GM21576 (cell line): ENCODE measurements around the gene C9.
"Not testable (repeated sequence)": the region's sequence is repeated elsewhere in the genome, so short reads cannot be mapped to it uniquely, and the experiment has no call there.

Experiments used
- ATAC-seq: cut with Tn5 transposase; IDR thresholded peaks from one replicate; pipeline ENCODE4 v1.9.1; 2021; ENCODE audit warnings: mild to moderate bottlenecking, moderate library complexity; ENCODE audit not compliant: unreplicated experiment

C9 gene

GRCh38 chr5:39266442-39266841 lies 97.9 kb downstream of the C9 start:
- ATAC-seq = no peak

GRCh38 chr5:39264528-39264927 lies 99.8 kb downstream of the C9 start:
- ATAC-seq = peak; percentile 98

DNA sequence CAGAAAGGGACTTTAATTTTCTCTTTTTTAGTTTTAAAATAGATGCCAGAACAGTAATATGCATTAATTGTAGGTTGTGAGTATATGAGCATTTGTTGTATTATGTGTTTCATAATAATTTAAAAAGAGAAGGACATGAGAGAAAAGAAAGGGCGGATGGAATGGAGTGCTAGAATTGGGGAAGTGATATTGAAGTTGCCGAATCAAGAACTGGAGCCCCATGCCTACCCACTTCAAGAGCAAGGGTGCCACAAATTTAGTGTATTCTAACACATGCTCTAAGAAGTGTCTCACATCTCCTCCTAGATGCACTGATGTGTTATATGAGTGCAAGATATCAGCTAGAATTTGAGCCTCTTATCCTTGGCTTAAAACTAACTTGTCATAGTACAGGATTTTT lies 101.3 kb downstream of the C9 start:
- no peak for ATAC-seq

DNA sequence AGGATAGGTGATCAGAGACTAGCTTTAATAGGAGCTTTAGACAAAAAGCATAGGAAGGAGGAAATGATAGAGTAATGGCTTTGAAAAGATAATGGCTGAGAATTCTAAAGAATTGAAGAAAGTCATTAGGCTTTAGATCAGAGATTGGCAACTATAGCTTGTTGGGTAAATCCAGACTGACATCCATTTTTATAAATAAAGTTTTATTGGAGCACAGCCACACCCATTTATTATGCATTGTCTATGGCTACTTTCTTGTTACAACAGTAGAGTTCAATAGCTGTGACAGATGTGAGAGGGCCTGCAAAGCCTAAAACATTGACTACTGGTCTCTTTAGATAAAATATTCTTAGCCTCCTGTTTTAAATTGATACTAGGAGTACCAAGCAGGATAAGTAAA lies 104.2 kb downstream of the C9 start:
- ATAC-seq = no peak

DNA sequence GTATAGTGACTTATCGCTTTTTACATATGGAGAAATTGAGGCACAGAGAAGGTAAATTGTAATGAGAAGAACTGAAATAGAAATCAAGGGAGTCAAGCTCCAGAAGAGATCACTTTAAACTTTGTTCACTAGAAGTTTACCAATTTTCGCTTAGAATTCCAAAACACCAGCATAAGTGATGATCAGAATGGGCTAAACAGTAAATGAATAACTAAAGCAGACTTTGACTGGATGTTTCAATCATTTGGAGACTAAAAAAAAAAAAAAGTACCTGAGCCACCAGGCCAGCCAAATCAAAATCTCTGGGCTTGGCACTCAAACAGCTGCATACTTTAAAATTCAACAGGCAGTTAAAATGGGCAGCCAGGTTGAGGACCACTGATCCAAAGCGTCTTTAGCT lies 106.7 kb downstream of the C9 start:
- no peak for ATAC-seq

DNA sequence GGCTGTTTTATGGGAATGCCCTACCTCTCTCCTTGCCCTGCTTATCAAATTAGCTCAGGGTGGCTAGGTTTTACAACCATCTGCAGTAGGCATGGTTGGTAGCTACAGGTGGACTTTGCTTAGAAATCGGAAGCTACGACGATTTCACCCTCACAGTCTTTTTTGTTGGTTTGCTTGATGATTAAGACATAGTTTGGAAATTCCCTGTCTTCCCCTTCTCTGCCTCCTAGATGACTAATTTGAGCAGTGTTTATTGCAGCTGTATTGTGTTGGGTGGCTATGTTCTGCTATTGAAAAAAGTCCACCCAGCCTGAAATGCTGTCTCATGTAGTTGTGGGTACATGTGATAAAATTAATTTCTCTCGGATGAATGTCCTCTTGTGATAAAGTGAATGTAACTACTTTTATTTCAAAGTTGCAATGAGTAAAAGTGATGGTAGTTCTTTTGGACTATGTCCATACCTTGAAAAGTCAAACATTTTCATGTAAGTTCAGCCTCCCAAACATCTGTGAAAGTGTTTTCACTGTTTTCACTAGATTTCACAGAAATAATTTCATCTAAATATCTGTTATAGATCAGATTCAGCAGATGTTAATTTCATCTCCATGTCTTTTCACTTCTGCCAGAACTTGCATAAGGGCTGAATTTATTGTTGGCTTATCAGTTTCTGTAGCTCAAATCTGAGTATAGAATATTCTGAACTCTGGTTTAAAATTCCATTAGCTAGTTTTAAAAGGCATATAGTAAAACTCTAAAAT lies 107.6 kb downstream of the C9 start:
- peak; percentile 49 for ATAC-seq

DNA sequence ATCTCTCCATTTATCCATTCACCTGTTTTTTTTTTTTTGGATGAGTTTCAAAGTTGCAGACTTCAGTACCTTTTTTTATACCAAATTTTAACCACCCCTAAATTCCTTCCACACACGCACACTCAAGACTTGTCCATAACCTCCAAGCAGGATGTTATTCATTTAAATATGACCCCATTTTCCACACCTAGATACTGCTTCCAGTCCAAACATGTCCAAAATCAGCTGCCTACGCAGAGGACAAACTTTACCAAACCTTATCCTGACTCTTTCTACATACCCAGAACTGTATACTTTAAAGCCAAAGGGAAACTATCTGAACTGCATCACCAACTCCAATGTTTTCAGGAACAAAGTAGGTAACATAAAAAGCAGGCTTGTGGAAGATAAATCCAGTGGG lies 108.9 kb downstream of the C9 start:
- no peak for ATAC-seq

- ATAC-seq = no peak
Observed at GRCh38 chr5:39254671-39255070, 109.6 kb downstream of the C9 start.

DNA sequence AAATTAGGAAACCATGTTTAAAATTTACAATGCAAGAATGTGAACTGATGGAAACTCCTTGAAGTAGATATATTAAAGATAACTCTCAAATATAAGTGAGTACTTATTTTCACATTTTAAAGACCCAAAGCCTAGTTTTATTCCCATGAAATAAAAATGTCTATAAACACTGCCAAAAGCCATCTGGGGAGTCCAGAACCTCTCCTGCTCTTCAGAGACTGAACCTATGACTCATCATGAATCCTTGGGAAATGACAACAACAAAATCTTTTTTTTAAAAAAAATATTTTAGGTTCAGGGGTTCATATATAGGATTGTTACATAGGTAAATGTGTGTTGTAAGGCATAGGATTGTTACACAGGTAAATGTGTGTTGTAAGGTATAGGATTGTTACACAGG lies 111.1 kb downstream of the C9 start:
- no peak for ATAC-seq

DNA sequence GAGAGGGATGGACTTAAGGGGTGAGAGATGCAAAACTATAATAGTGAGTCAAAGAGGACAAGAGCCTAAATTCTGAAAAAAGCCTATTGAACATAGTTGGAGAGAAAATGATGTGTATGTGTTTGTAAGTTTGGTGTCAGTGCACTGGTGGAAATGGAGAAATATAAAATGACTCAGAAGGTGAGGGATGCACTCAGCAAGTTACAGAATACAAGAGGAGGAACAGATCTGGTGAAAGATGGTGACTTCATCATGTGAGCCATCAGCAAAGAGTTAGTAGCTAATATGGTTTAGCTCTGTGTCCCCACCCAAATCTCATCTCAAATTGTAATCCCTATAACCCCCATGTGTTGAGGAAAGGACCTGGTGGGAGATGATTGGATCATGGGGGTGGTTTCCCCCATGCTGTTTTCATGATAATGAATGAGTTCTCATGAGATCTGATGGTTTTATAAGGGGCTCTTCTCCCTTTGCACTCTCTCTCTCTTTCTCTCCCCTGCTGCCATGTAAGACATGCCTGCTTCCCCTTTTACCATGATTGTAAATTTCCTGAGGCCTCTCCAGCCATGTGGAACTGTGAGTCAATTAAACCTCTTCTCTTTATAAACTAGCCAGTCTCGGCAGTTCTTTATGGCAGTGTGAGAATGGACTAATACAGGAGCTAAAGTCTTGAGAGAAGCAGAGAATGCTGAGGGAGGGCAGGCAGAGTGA lies 114.6 kb downstream of the C9 start:
- ATAC-seq = no peak

DNA sequence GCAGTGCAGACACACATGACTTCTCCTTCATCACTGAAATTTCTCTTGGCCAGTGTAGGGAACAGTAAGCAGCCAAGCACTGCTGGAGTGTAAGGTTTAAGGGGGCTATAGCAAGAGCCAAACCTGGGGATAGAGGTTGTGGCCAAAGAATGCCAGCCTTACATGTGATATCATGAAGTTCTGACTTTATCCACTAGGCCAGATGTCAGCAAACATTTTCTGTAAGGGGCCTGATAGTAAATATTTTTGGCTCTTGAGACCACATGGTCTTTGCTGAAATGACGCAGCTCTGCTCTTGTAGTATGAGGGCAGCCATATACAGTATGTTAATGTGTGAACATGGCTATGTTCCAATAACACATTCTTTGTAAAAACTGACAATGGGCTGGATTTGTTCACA lies 115.2 kb downstream of the C9 start:
- ATAC-seq = no peak

- no peak for ATAC-seq
Observed at GRCh38 chr5:39240750-39241149, 123.5 kb downstream of the C9 start.

DNA sequence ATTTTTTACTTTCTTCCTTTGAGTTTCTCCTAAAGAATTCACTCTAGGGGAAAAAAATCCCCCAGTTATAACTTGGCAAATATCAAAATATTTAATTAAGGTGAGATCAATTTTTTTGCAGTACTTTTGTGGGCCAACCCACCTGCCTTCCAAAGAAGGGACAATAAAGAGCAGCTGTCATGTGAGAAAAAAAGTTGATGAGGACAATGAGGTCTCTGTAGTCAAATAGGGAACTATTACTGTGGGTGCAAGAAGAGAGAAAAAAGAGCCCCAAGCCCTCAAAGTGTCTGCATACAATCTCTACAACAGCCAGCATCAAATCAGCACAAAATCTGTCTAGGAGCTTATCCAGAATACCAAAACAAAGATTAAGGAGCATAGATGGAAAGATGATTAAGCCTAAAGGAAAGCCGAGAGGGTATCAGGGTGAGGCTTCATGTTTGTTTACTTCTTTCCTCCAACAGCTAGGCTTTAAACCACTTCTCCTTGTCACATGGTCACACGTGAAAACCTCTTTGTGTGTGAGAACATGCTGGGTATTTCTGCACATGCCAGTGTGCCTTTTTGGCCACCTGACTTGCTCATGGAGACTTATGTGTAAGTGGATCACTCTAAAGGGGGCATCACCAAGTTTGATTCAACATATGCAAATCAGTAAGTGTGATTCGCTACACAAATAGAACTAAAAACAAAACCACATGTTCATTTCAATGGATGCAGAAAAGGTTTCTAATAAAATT lies 125.8 kb downstream of the C9 start:
- no peak for ATAC-seq

DNA sequence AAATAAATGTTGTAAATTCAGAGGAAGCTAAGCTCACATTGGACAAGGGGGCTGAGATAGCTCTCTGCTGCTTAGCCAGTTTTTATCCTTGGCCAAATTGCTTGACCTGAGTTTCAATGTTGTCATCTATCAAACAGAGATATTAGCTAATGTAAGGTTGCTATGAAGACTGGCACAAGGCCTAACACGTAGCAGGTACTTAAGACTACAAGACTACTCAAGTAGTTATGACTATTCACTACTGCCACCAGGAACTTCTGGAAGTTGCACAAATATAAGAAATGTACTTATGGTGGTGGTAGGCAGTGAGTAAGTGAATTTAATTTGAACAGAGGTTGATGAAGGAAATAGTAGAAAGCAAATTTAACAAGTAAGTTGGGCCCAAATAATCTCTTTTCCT lies 127.6 kb downstream of the C9 start:
- no peak for ATAC-seq

DNA sequence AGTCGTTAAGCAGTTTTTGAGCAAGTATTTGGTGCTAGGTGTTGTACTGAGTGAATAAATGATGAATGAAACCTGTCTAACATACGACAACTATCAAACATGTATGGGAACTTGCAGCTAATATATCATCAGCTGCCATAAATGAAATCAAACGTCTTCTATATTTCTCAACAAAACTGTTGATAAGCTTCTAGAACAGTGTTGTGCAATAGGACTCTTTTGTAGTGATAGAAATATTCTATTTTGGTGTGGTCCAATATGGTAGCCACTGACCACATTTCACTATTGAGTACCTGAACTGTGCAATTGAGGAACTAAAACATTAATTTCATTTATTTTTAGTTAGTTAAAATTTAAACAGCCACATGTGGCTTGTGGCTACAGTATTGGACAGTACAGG lies 128.6 kb downstream of the C9 start:
- no peak for ATAC-seq

DNA sequence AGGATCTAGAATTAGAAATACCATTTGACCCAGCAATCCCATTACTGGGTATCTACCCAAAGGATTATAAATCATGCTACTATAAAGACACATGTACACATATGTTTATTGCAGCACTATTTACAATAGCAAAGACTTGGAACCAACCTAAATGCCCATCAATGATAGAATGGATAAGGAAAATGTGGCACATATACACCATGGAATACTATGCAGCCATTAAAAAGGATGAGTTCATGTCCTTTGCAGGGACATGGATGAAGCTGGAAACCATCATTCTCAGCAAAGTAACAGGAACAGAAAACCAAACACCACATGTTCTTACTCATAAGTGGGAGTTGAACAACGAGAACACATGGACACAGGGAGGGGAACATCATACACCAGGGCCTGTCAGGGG lies 129.8 kb downstream of the C9 start:
- not testable (repeated sequence) for ATAC-seq
